K562 (cell line): ENCODE data around the gene FAM222A. TPM values are rescaled to one million over a fixed set of nuclear protein-coding genes. Genes with fewer than 3 reads are reported as not detected.

ENCODE experiments used
- ATAC-seq: fragments of 200-7000 bp; cut with Tn5 transposase; 3 replicates; pipeline ENCODE4 v1.9.1; 2020; ENCODE audit warnings: moderate library complexity
- BruUV-seq: library from RNA; stranded (reverse); fragments of 400-500 nt; replicated peaks from 2 replicates; lab custom pipeline; 2021; lab: Mats Ljungman, UMichigan
- CTCF ChIA-PET: fragments of 300-600 bp; formaldehyde crosslinking; extraction: SDS; loops from one replicate; lab custom pipeline; 2021; ENCODE audit warnings: low intra/inter-chr PET ratio; lab: Yijun Ruan, JAX
- POLR2A ChIA-PET: fragments of 300-600, 350-650 bp; sonication (Branson Sonifier 250); formaldehyde crosslinking; extraction: SDS; loops from one replicate; lab custom pipeline; 2021; ENCODE audit warnings: antibody characterized with exemption, inconsistent platforms; lab: Yijun Ruan, JAX
- DNase-seq, 4 experiments: peaks; one replicate each; pipeline versions ENCODE4 v3.0.0 to v3.0.0-alpha.2; 2011 to 2018; ENCODE audit warnings: low spot score in 3 of 4, mixed read lengths in 3 of 4; ENCODE audit errors: extremely low read depth in 1 of 4
- FAIRE-seq: peaks from 2 replicates; lab custom pipeline; 2011; peaks lifted over from hg19 to GRCh38; lab: Jason Lieb, UNC
- H2AFZ ChIP-seq: 2 replicates; pipeline ENCODE4 v1.6.0; 2011; ENCODE audit warnings: low read depth, low read length, control low read depth, inconsistent platforms
- H3K27ac ChIP-seq: fragments of 200-600 bp; 3 replicates; pipeline ENCODE4 v1.8.0; 2011; ENCODE audit warnings: low read depth, mild to moderate bottlenecking, control low read depth, inconsistent platforms, low read length, moderate library complexity, mixed read lengths; ENCODE audit errors: extremely low read depth
- H3K27me3 ChIP-seq, 2 experiments: fragments of 300-600 bp in 1 of 2; 2 replicates in 1 of 2; 3 replicates in 1 of 2; pipeline versions ENCODE4 v1.6.0 to v1.8.0; 2011; ENCODE audit warnings: inconsistent platforms in 2 of 2, low read length in 2 of 2, mild to moderate bottlenecking in 1 of 2, mixed read lengths in 1 of 2, moderate library complexity in 1 of 2; ENCODE audit not compliant: control insufficient read depth in 2 of 2, insufficient read depth in 2 of 2
- H3K36me3 ChIP-seq: fragments of 300-600 bp; 3 replicates; pipeline ENCODE4 v1.8.0; 2011; ENCODE audit warnings: mild to moderate bottlenecking, low read length, inconsistent platforms; ENCODE audit not compliant: control insufficient read depth, insufficient read depth
- H3K4me1 ChIP-seq, 2 experiments: fragments of 200-600 bp in 1 of 2; replicated peaks in 1 of 2; 2 replicates in 1 of 2; 3 replicates in 1 of 2; pipeline versions ENCODE4 v1.5.1 to v1.8.0; 2011; ENCODE audit warnings: inconsistent platforms in 2 of 2, low read length in 2 of 2, mild to moderate bottlenecking in 1 of 2, mixed read lengths in 1 of 2, moderate library complexity in 1 of 2; ENCODE audit not compliant: control insufficient read depth in 2 of 2, insufficient read depth in 2 of 2
- H3K4me2 ChIP-seq: 2 replicates; pipeline ENCODE4 v1.6.1; 2011; ENCODE audit warnings: low read length, control low read depth, inconsistent platforms, mixed read lengths; ENCODE audit not compliant: insufficient read depth
- H3K4me3 ChIP-seq: fragments of 200-600 bp; sonication (generic), shearing (Covaris generic); 2 replicates; pipeline ENCODE4 v1.5.1; 2016; ENCODE audit warnings: control low read depth, inconsistent platforms
- H3K79me2 ChIP-seq: fragments of 200-600 bp; 3 replicates; pipeline ENCODE4 v1.8.0; 2011; ENCODE audit warnings: low read length, inconsistent platforms; ENCODE audit not compliant: control insufficient read depth, insufficient read depth
- H3K9ac ChIP-seq, 2 experiments: 2 replicates each; pipeline versions ENCODE4 v1.6.0 to v1.6.1; 2011; ENCODE audit warnings: low read depth in 2 of 2, low read length in 2 of 2, control low read depth in 1 of 2, inconsistent platforms in 1 of 2, mild to moderate bottlenecking in 1 of 2, mixed read lengths in 1 of 2; ENCODE audit not compliant: insufficient read depth in 1 of 2
- H3K9me1 ChIP-seq: one replicate; pipeline ENCODE4 v1.6.0; 2011; ENCODE audit warnings: inconsistent platforms, mild to moderate bottlenecking, low read length, moderate library complexity; ENCODE audit not compliant: control insufficient read depth, insufficient read depth
- H3K9me3 ChIP-seq: replicated peaks from 2 replicates; pipeline ENCODE4 v1.5.1; 2011; ENCODE audit warnings: low read depth, low read length, inconsistent platforms; ENCODE audit not compliant: control insufficient read depth, insufficient read depth
- H4K20me1 ChIP-seq: replicated peaks from 2 replicates; pipeline ENCODE4 v1.6.1; 2011; ENCODE audit warnings: low read length, inconsistent platforms, mixed read lengths; ENCODE audit not compliant: control insufficient read depth, insufficient read depth
- PTTG1 ChIP-seq: fragments of 450-650 bp; IDR thresholded peaks from 2 replicates; pipeline ENCODE4 v1.6.1; 2016; ENCODE audit warnings: low read depth, mild to moderate bottlenecking, missing genetic modification characterization, missing compliant biosample characterization
- ZNF830 ChIP-seq: fragments of 250-450 bp; sonication (Bioruptor Pico); IDR thresholded peaks from 2 replicates; pipeline ENCODE4 v1.5.0; 2021; ENCODE audit warnings: mild to moderate bottlenecking
- WGBS: fragments of 100-300 bp; shearing (Covaris generic); methylation state at CpG from one replicate; pipeline ENCODE4 v1.1.6; 2016; ENCODE audit warnings: low coverage, mixed read lengths; ENCODE audit not compliant: insufficient coverage; ENCODE audit errors: missing lambda C conversion rate; 5-methylcytosine and 5-hydroxymethylcytosine counted together
- in situ Hi-C: fragments of 300-500 bp; cut with MboI; formaldehyde crosslinking; loops from 4 replicates; pipeline ENCODE4 v1.15.0; 2018; ENCODE audit warnings: inconsistent platforms, mixed read lengths
- intact Hi-C: fragments of 100-400 bp; cut with micrococcal nuclease; formaldehyde crosslinking; loops from 2 replicates; pipeline ENCODE4 v1.14.2; 2022
- polyA plus RNA-seq, 8 experiments: library from polyadenylated mRNA; depleted of rRNA in 4 of 8; stranded (reverse) in 5 of 8; unstranded in 3 of 8; fragments of >200 nt; fragmentation: Nextera tagmentation in 2 of 8; fragmentation: Illumina TruSeq in 1 of 8; extraction: Ambion mirVana in 2 of 8; extraction: Trizol in 1 of 8; gene quantifications; 2 replicates each; pipeline versions ENCODE4 v1.2.1 to v1.2.3, GENCODE V29; 2011 to 2014; ENCODE audit warnings: inconsistent platforms in 1 of 8, missing spikeins in 1 of 8
- total RNA-seq, 7 experiments: library from RNA; depleted of rRNA in 6 of 7; stranded (reverse); fragments of >200 nt in 6 of 7; fragmentation: Illumina TruSeq in 2 of 7; extraction: Trizol in 2 of 7; gene quantifications; 2 replicates each; pipeline versions ENCODE4 v1.2.1 to v1.2.3, GENCODE V29; 2011 to 2021; ENCODE audit warnings: low replicate concordance in 1 of 7
- TF ChIP-seq, protein P1 (sequence below): fragments of 450-650 bp; IDR thresholded peaks from 2 replicates; pipeline ENCODE4 v1.6.1; 2017; ENCODE audit warnings: antibody characterized with exemption, mild to moderate bottlenecking

Gene FAM222A
- total and polyA plus RNA-seq, 9 of the 15 experiments (the other 6 are each of a cell fraction or from before 2014, with no cell fraction given): 0.03 to 0.36 (median 0.12) TPM; not detected in 1

GRCh38 chr12:109741970-109742703, 28.5 kb downstream of the FAM222A start:
- BruUV-seq: no TSS peak
- ATAC-seq (no peak; the same call in 2 of the 3 replicates), DNase-seq (no peak), FAIRE-seq (no peak)
- no peaks in the 10 kb centered on the region for H3K36me3 ChIP-seq
- H3K27ac ChIP-seq: no peak overlapping the region
- no peak overlapping the region for H3K4me2 ChIP-seq
- H4K20me1 ChIP-seq: peaks cover 15% of the 10 kb centered on the region
- no peaks in the 10 kb centered on the region for H3K79me2 ChIP-seq
- intact Hi-C loops: no loop called here
- H3K9ac ChIP-seq: no peak overlapping the region
- H3K4me3 ChIP-seq: no peak overlapping the region
- POLR2A ChIA-PET: interaction anchor here (0.6 to 0.7 kb wide), 2 partner anchors 48 to 63 kb away, joined by 3 read pairs; no protein-coding TSS in a partner anchor
- in situ Hi-C loops: no loop called here
- TF ChIP-seq PTTG1 (no peak), ZNF830 (CRISPR knock-in tag) (no peak)
- TF ChIP-seq, protein P1, sequence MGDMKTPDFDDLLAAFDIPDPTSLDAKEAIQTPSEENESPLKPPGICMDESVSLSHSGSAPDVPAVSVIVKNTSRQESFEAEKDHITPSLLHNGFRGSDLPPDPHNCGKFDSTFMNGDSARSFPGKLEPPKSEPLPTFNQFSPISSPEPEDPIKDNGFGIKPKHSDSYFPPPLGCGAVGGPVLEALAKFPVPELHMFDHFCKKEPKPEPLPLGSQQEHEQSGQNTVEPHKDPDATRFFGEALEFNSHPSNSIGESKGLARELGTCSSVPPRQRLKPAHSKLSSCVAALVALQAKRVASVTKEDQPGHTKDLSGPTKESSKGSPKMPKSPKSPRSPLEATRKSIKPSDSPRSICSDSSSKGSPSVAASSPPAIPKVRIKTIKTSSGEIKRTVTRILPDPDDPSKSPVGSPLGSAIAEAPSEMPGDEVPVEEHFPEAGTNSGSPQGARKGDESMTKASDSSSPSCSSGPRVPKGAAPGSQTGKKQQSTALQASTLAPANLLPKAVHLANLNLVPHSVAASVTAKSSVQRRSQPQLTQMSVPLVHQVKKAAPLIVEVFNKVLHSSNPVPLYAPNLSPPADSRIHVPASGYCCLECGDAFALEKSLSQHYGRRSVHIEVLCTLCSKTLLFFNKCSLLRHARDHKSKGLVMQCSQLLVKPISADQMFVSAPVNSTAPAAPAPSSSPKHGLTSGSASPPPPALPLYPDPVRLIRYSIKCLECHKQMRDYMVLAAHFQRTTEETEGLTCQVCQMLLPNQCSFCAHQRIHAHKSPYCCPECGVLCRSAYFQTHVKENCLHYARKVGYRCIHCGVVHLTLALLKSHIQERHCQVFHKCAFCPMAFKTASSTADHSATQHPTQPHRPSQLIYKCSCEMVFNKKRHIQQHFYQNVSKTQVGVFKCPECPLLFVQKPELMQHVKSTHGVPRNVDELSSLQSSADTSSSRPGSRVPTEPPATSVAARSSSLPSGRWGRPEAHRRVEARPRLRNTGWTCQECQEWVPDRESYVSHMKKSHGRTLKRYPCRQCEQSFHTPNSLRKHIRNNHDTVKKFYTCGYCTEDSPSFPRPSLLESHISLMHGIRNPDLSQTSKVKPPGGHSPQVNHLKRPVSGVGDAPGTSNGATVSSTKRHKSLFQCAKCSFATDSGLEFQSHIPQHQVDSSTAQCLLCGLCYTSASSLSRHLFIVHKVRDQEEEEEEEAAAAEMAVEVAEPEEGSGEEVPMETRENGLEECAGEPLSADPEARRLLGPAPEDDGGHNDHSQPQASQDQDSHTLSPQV: no peak
- CTCF ChIA-PET: interaction anchor here (0.7 kb wide), 1 partner anchor 33 kb away, joined by 6 read pairs; no protein-coding TSS in a partner anchor
- no peaks in the 10 kb centered on the region for H3K9me3 ChIP-seq
- 26% methylated on average over 11 of the region's 14 CpGs for WGBS
- peaks cover 8 to 33% of the 10 kb centered on the region in 2 experiments; a peak in 4 of 5 replicates for H3K27me3 ChIP-seq
- H2AFZ ChIP-seq: no peak overlapping the region
- peaks cover 7 to 16% of the 10 kb centered on the region in 2 experiments; a peak in 3 of 5 replicates for H3K4me1 ChIP-seq
- no peaks in the 10 kb centered on the region for H3K9me1 ChIP-seq
